Fibroblast of lung (primary cell): ENCODE results near the gene DCPS.

ENCODE experiments used
- CTCF ChIP-seq, 2 donors: IDR thresholded peaks in 1 of 2; conservative IDR thresholded peaks in 1 of 2; 1 replicate in 1 of 2; 2 replicates in 1 of 2; pipeline ENCODE4 v1.5.1; 2011 to 2012; ENCODE audit warnings: low read length in 2 of 2, control low read depth in 1 of 2, inconsistent platforms in 1 of 2, low read depth in 1 of 2, mild to moderate bottlenecking in 1 of 2
- EZH2 ChIP-seq: IDR thresholded peaks from 2 replicates; pipeline ENCODE4 v1.5.1; 2012; ENCODE audit warnings: low read length, control low read depth, mild to moderate bottlenecking; ENCODE audit errors: missing control alignments

GRCh38 chr11:126311401-126312291 is 7.8 kb downstream of the DCPS start:
- TF ChIP-seq CTCF (conservative IDR thresholded peaks at IDR 0.05 in 1 of 2, IDR thresholded peaks at IDR 0.05 in 1 of 2; ENCODE audit: low read depth in 1 of 2, low read length in 2 of 2) (no peak), EZH2 (no peak)
